ENCODE data around the gene CYP27A1.

CYP27A1 gene

DNA sequence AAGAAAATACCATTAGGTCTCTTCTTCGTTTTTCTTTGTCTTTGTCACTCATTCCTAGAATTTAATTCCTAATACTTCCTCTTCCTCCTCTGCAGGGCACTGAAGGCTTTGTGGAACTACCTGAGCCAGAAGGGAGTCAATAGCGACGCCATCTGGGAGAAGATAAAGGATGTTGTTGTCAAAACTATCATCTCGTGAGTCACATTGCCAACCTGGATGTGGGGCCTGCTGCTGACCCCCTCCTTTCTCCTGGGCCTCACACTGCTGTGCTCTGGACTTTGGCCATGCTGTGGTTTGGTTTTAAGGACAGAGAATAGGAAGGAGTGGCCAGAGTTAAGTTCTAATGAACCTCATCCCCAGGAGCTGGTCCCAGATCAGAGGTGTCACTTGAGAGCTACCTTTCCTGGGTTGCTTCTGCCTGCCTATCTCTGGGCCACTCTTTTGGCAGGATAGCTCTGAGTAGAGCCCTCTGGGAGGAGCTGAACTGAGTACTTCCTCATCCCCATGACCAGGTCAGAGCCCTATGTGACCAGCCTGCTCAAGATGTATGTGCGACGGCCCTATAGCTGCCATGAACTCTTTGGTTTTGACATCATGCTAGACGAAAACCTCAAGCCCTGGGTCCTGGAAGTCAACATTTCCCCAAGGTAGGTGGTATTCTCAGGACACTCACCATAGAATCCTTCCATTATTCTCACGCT, 33.1 kb upstream of the CYP27A1 start:
- ChIA-PET CTCF (interaction anchor here (1.0 kb wide), 1 partner anchor 99 kb away, joined by 7 read pairs; no protein-coding TSS in a partner anchor), POLR2A (ENCODE audit: low non-redundant PET) (no interaction called here)
- TF ChIP-seq CTCF (conservative IDR thresholded peaks at IDR 0.05; ENCODE audit: low read depth) = no peak
- H3K27ac ChIP-seq = no peak overlapping the region
- DNase-seq (ENCODE audit: low spot score) = no peak

DNA sequence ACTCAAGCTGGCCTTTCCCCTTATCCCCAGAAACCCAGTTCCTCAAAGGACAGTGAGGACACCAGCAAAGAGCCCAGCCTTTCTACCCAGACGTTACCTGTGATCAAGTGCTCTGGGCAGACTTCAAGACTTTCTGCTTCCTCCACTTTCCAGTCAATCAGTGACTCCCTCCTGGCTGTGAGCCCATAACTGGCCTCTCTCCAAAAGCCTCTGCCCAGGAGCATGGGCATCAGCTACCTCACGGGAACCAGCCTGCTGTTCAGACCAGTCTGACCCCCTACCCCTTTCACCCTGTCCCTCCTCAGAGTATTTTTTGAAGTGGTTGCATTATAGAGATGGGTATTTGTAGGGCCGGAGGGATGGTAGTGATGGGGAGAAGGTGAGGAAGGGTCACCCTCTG, 27.7 kb upstream of the CYP27A1 start:
- no peak for DNase-seq (ENCODE audit: low spot score)
- POLR2A ChIA-PET (ENCODE audit: low non-redundant PET) = no interaction called here
- TF ChIP-seq CTCF (conservative IDR thresholded peaks at IDR 0.05; ENCODE audit: low read depth) = no peak
- H3K27ac ChIP-seq = no peak overlapping the region
- CTCF ChIA-PET = interaction anchor here (0.6 to 1.5 kb wide), 3 partner anchors 43 to 93 kb away, joined by 3 to 5 read pairs (median 4); no protein-coding TSS in a partner anchor

GRCh38 chr2:218754781-218755180, 27.2 kb upstream of the CYP27A1 start:
- TF ChIP-seq CTCF (conservative IDR thresholded peaks at IDR 0.05; ENCODE audit: low read depth) = no peak
- POLR2A ChIA-PET (ENCODE audit: low non-redundant PET) = no interaction called here
- DNase-seq (ENCODE audit: low spot score) = no peak
- H3K27ac ChIP-seq = no peak overlapping the region
- CTCF ChIA-PET = interaction anchor here (0.6 kb wide), 1 partner anchor 44 kb away, joined by 4 read pairs; no protein-coding TSS in a partner anchor

GRCh38 chr2:218755198-218755566, 26.8 kb upstream of the CYP27A1 start:
- H3K27ac ChIP-seq = no peak overlapping the region
- POLR2A ChIA-PET (ENCODE audit: low non-redundant PET) = no interaction called here
- TF ChIP-seq CTCF (conservative IDR thresholded peaks at IDR 0.05; ENCODE audit: low read depth) = no peak
- CTCF ChIA-PET = no interaction called here
- DNase-seq (ENCODE audit: low spot score) = no peak

DNA sequence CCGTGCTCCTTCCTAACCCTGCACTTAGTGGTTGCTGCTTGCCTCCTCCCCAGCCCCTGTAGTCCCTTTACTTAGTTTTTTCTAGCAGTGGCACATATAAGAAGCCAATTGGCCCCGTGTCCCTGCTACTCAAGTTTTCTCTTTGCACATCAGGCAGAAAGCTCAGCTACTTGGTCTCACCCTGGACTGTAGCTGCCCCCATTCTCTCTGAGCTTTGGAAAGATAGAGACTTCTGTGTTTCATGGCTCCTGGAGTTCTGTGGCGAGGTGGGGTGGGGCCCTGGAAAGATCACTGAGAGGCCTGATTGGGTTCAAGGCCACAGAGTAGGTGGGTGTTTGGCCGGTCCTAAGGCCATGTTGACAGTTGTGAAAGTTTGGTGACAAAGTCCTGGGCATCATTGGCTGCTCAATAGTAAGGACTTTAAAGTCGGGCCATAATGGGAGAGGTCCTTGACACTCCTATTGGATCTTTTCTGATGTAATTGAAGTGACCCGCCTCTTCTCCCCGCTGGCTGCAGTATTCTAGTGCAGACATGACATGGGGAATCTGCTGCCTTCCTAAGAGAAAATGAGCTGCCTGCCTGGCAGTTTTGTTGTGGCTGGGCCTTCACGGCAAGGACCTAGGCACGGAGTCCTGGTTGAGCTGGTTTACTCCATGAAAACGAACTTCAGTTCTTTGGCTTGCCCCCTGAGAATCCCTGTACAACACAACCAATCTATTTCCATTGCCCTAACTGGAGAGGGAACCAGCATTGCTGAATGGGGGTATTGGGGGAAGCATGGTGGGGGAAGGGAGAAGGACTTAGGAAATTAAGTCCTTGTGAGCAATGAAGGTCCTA, 26.2 kb upstream of the CYP27A1 start:
- ChIA-PET CTCF (no interaction called here), POLR2A (ENCODE audit: low non-redundant PET) (no interaction called here)
- no peak overlapping the region for H3K27ac ChIP-seq
- no peak for TF ChIP-seq CTCF (conservative IDR thresholded peaks at IDR 0.05; ENCODE audit: low read depth)
- DNase-seq (ENCODE audit: low spot score) = no peak

- no peak for TF ChIP-seq CTCF (conservative IDR thresholded peaks at IDR 0.05; ENCODE audit: low read depth)
- H3K27ac ChIP-seq = no peak overlapping the region
- POLR2A ChIA-PET (ENCODE audit: low non-redundant PET) = interaction anchor here (0.5 kb wide), 1 partner anchor 20 kb away, joined by 4 read pairs; no protein-coding TSS in a partner anchor
- no peak for DNase-seq (ENCODE audit: low spot score)
- CTCF ChIA-PET = no interaction called here
Observed at GRCh38 chr2:218756599-218757377, 25.2 kb upstream of the CYP27A1 start.
